ENCODE data around the gene ACACA.

Gene ACACA

GRCh38 chr17:37220607-37220953, 186.1 kb downstream of the ACACA start:
- peak; percentile 12 for DNase-seq (ENCODE audit: low read depth)
- H3K4me3 ChIP-seq (ENCODE audit: low read depth, low read length): no peak overlapping the region
- TF ChIP-seq CTCF (IDR thresholded peaks at IDR 0.05; ENCODE audit: insufficient read depth, low read depth, low read length, missing control alignments): peak; percentile 25

- H3K4me3 ChIP-seq (ENCODE audit: low read depth, low read length): no peak overlapping the region
- no peak for DNase-seq (ENCODE audit: low read depth)
- TF ChIP-seq CTCF (IDR thresholded peaks at IDR 0.05; ENCODE audit: insufficient read depth, low read depth, low read length, missing control alignments): no peak
Observed at GRCh38 chr17:37219876-37220606, 186.6 kb downstream of the ACACA start.

DNA sequence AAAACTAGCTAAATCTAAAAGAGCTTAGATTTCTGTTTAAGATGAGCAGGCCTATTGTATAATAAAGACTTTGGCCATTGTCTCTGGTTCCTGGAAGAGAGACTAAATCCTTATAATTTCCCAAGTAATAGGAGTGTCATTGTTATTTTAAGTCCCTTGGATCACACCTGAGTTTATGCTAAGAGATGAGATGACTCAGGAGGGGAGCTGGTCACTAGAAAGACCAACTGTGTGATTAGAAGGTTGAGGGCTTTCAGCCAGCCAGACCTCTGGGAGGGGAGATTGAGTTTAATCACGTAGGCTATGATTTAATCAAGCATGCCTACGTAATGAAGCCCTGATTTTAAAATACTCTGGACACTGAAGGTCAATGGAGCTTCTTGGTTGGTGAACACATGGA, 187.8 kb downstream of the ACACA start:
- H3K4me3 ChIP-seq (ENCODE audit: low read depth, low read length): no peak overlapping the region
- DNase-seq (ENCODE audit: low read depth): no peak
- no peak for TF ChIP-seq CTCF (IDR thresholded peaks at IDR 0.05; ENCODE audit: insufficient read depth, low read depth, low read length, missing control alignments)

GRCh38 chr17:37214416-37214815, 192.2 kb downstream of the ACACA start:
- H3K4me3 ChIP-seq (ENCODE audit: low read depth, low read length): no peak overlapping the region
- no peak for TF ChIP-seq CTCF (IDR thresholded peaks at IDR 0.05; ENCODE audit: insufficient read depth, low read depth, low read length, missing control alignments)
- DNase-seq (ENCODE audit: low read depth): no peak

GRCh38 chr17:37213927-37214326, 192.7 kb downstream of the ACACA start:
- no peak for TF ChIP-seq CTCF (IDR thresholded peaks at IDR 0.05; ENCODE audit: insufficient read depth, low read depth, low read length, missing control alignments)

DNA sequence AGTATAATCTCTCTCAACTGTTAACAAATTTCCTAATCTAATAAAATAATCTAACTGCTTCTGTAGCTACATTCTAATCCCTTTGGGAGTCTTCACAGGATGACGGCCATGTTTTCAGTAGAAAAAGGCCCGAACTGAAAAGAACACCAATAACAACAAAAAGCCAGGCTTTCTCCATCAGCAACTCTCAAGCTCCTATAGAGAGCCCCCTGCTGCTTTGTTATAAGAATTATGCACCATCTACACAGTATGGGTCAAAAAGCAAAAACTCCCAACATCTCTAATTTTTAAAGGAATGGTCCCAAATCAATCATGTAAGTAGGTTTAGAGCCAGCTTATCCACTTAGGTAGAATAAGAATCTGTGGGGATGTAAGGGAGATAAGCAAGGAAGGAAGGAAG, 194.5 kb downstream of the ACACA start:
- no peak for TF ChIP-seq CTCF (IDR thresholded peaks at IDR 0.05; ENCODE audit: insufficient read depth, low read depth, low read length, missing control alignments)
- DNase-seq (ENCODE audit: low read depth): no peak
- no peak overlapping the region for H3K4me3 ChIP-seq (ENCODE audit: low read depth, low read length)

More at GRCh38 chr17:37213927-37214326, 192.7 kb downstream of the ACACA start:
- DNase-seq (ENCODE audit: low read depth): no peak
- H3K4me3 ChIP-seq (ENCODE audit: low read depth, low read length): no peak overlapping the region

DNA sequence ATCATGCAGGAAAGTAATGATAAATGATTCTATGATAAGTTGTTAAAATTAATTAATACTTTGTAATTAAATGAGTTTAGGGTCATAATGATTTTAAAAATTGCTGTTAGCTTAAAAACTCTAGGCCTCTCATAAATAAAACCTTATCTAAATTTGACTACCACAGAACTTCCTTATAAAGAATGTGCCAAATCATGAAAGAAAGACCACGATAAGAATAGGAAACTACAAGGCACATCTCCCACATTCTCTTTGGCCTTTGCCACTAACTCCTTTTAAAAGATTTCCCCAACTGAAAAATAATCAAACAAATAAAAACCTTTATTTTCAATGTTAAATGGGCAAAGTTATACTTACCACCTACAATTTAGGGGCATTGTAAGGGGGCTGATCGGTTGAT, 195.5 kb downstream of the ACACA start:
- DNase-seq (ENCODE audit: low read depth): no peak
- H3K4me3 ChIP-seq (ENCODE audit: low read depth, low read length): no peak overlapping the region
- no peak for TF ChIP-seq CTCF (IDR thresholded peaks at IDR 0.05; ENCODE audit: insufficient read depth, low read depth, low read length, missing control alignments)
